Ovary (tissue), 3 donors: Measurements from ENCODE around the gene TBL1X.

Experiments used
- CTCF ChIP-seq, 3 donors: fragments of 450-650 bp in 2 of 3; fragments of 200-600 bp in 1 of 3; IDR thresholded peaks; one replicate each; pipeline versions ENCODE4 v1.5.1 to v1.8.0; 2016 to 2022; ENCODE audit warnings: antibody characterized with exemption in 3 of 3, mild to moderate bottlenecking in 1 of 3
- EP300 ChIP-seq: sonication (generic); formaldehyde crosslinking; IDR thresholded peaks from one replicate; pipeline ENCODE4 v1.6.1; 2017; ENCODE audit warnings: antibody characterized with exemption
- POLR2A ChIP-seq: fragments of 450-650 bp; IDR thresholded peaks from one replicate; pipeline ENCODE4 v1.6.1; 2017; ENCODE audit warnings: antibody characterized with exemption, mild to moderate bottlenecking, moderate library complexity
- donor health status: DM: no; HTN: no; CAD: no.

GRCh38 chrX:9467146-9467545 is 2.3 kb downstream of the TBL1X start:
- TF ChIP-seq CTCF (IDR thresholded peaks at IDR 0.05): no peak
- TF ChIP-seq POLR2A: no peak
- TF ChIP-seq EP300: no peak
